Neural progenitor cell (in vitro differentiated cells): ENCODE results near the gene CCL3. TPM values are rescaled to one million over a fixed set of nuclear protein-coding genes. Genes with fewer than 3 reads are reported as not detected.

Experiments used
- DNase-seq: peaks from one replicate; pipeline ENCODE4 v3.0.0-alpha.2; 2016; ENCODE audit warnings: low spot score
- H2AFZ ChIP-seq: fragments of 200-600 bp; sonication (generic); replicated peaks from 2 replicates; pipeline ENCODE4 v1.6.1; 2016; ENCODE audit warnings: antibody characterized with exemption
- H3F3A ChIP-seq: fragments of 200-600 bp; sonication (generic); 2 replicates; pipeline ENCODE4 v1.6.1; 2016; ENCODE audit warnings: antibody characterized with exemption, low read depth
- H3K27ac ChIP-seq: fragments of 200-600 bp; sonication (generic); 2 replicates; pipeline ENCODE4 v1.5.1; 2016; ENCODE audit warnings: mild to moderate bottlenecking
- H3K27me3 ChIP-seq: fragments of 200-600 bp; sonication (generic); 2 replicates; pipeline ENCODE4 v1.6.1; 2016; ENCODE audit warnings: mild to moderate bottlenecking, moderate library complexity
- H3K36me3 ChIP-seq: fragments of 200-600 bp; sonication (generic); 2 replicates; pipeline ENCODE4 v1.5.1; 2016
- H3K4me1 ChIP-seq: fragments of 200-600 bp; sonication (generic); 2 replicates; pipeline ENCODE4 v1.6.1; 2016; ENCODE audit warnings: mixed run types
- H3K4me2 ChIP-seq: fragments of 200-600 bp; sonication (generic); 2 replicates; pipeline ENCODE4 v1.6.1; 2016
- H3K4me3 ChIP-seq: fragments of 200-600 bp; sonication (generic); 2 replicates; pipeline ENCODE4 v1.5.1; 2016
- H3K79me2 ChIP-seq: fragments of 200-600 bp; sonication (generic); 2 replicates; pipeline ENCODE4 v1.6.1; 2016; ENCODE audit warnings: low read depth
- H3K9ac ChIP-seq: fragments of 200-600 bp; sonication (generic); 2 replicates; pipeline ENCODE4 v1.6.1; 2016
- H3K9me3 ChIP-seq: fragments of 200-600 bp; sonication (generic); 2 replicates; pipeline ENCODE4 v1.5.1; 2016; ENCODE audit warnings: low read depth
- H4K20me1 ChIP-seq: fragments of 200-600 bp; sonication (generic); 2 replicates; pipeline ENCODE4 v1.6.1; 2016; ENCODE audit warnings: low read depth
- H3K27ac Mint-ChIP-seq: 3 replicates; pipeline ENCODE4 v1.8.0; 2021; ENCODE audit warnings: mixed read lengths
- H3K27me3 Mint-ChIP-seq: 2 replicates; pipeline ENCODE4 v1.8.0; 2022; ENCODE audit warnings: low read depth, mild to moderate bottlenecking, inconsistent platforms, moderate library complexity, mixed read lengths; ENCODE audit not compliant: insufficient read depth
- H3K36me3 Mint-ChIP-seq: 3 replicates; pipeline ENCODE4 v1.8.0; 2021; ENCODE audit warnings: mixed read lengths
- H3K4me1 Mint-ChIP-seq: 3 replicates; pipeline ENCODE4 v1.8.0; 2021; ENCODE audit warnings: mixed read lengths
- H3K4me3 Mint-ChIP-seq: 3 replicates; pipeline ENCODE4 v1.8.0; 2021; ENCODE audit warnings: mild to moderate bottlenecking, moderate library complexity, mixed read lengths
- H3K9me3 Mint-ChIP-seq: 3 replicates; pipeline ENCODE4 v1.8.0; 2020; ENCODE audit warnings: mixed read lengths
- EZH2 ChIP-seq: fragments of 200-600 bp; sonication (generic); IDR thresholded peaks from 2 replicates; pipeline ENCODE4 v1.6.1; 2017; ENCODE audit warnings: antibody characterized with exemption, mild to moderate bottlenecking, moderate library complexity
- EZH2phosphoT487 ChIP-seq: fragments of 200-600 bp; sonication (generic); IDR thresholded peaks from 2 replicates; pipeline ENCODE4 v1.6.1; 2017; ENCODE audit warnings: antibody characterized with exemption
- total RNA-seq: library from RNA; depleted of rRNA; stranded (reverse); fragments of >200 nt; gene quantifications from 2 replicates; pipeline ENCODE4 v1.2.3, GENCODE V29; 2015; ENCODE audit warnings: low replicate concordance
- TF ChIP-seq, protein P1 (sequence below): fragments of 200-600 bp; sonication (generic); IDR thresholded peaks from 2 replicates; pipeline ENCODE4 v1.5.1; 2017; ENCODE audit warnings: antibody characterized with exemption, mild to moderate bottlenecking

The CCL3 gene
- total RNA-seq, 1 donor from 2014 or later: not detected

DNA sequence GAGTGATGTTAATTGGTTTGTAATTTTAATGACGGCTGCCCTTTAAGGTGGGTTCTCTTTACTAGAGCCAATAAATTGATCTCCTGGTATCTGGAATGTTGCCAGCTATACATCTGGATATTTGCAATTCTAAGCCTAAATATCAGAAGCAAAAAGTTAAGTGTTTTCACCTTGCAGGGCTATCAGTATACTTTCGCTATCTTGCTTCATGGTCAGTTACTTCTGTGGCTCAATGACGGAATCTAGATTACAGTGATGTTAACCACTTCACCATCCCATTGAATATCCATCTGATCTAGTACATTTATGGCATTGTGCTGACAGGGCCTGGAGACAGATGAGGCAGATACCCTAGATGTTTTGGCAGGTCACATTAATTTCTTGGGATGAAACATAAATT lies 42.0 kb upstream of the CCL3 start:
- H3K4me3 ChIP-seq: no peak overlapping the region
- H2AFZ ChIP-seq: no peak overlapping the region
- H3K9me3 ChIP-seq: no peaks in the 10 kb centered on the region
- H3K27ac ChIP-seq: no peak overlapping the region
- no peak for DNase-seq
- no peak for TF ChIP-seq EZH2
- TF ChIP-seq EZH2phosphoT487: no peak
- TF ChIP-seq, protein P1, sequence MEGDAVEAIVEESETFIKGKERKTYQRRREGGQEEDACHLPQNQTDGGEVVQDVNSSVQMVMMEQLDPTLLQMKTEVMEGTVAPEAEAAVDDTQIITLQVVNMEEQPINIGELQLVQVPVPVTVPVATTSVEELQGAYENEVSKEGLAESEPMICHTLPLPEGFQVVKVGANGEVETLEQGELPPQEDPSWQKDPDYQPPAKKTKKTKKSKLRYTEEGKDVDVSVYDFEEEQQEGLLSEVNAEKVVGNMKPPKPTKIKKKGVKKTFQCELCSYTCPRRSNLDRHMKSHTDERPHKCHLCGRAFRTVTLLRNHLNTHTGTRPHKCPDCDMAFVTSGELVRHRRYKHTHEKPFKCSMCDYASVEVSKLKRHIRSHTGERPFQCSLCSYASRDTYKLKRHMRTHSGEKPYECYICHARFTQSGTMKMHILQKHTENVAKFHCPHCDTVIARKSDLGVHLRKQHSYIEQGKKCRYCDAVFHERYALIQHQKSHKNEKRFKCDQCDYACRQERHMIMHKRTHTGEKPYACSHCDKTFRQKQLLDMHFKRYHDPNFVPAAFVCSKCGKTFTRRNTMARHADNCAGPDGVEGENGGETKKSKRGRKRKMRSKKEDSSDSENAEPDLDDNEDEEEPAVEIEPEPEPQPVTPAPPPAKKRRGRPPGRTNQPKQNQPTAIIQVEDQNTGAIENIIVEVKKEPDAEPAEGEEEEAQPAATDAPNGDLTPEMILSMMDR: no peak
- no peaks in the 10 kb centered on the region for H3K27me3 ChIP-seq
- no peak overlapping the region for H3K9ac ChIP-seq
- no peak overlapping the region for H3K4me3 Mint-ChIP-seq
- H3K27me3 Mint-ChIP-seq: peaks cover 4% of the 10 kb centered on the region
- H3K4me1 Mint-ChIP-seq: peaks cover 7% of the 10 kb centered on the region
- H3K9me3 Mint-ChIP-seq: peaks cover 2% of the 10 kb centered on the region
- H3K4me2 ChIP-seq: no peak overlapping the region
- no peaks in the 10 kb centered on the region for H3K36me3 Mint-ChIP-seq
- no peaks in the 10 kb centered on the region for H4K20me1 ChIP-seq
- no peaks in the 10 kb centered on the region for H3K79me2 ChIP-seq
- H3K4me1 ChIP-seq: peaks cover 5% of the 10 kb centered on the region
- H3F3A ChIP-seq: no peaks in the 10 kb centered on the region
- no peak overlapping the region for H3K27ac Mint-ChIP-seq
- no peaks in the 10 kb centered on the region for H3K36me3 ChIP-seq

DNA sequence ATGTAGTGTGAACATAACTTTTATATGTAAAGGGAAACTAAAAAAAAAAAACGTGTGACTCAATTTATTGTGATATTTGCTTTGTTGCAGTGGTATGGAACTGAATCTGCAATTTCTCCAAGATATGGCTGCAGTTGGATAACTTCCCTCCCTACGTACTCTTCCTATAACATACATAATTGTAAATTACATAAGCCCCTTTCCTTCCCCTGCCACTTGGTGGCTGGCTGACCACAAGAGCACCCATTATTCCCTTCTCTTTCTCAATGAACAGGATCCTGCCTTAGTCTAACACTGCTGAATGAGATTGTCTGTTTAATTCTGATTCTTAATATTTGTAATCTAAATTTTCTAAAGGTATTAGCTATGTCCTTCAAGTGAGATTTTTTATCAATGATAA lies 41.5 kb upstream of the CCL3 start:
- TF ChIP-seq EZH2phosphoT487 (no peak), EZH2 (no peak)
- TF ChIP-seq, protein P1: no peak
- Histone ChIP-seq H3K27me3 (no peaks in the 10 kb centered on the region), H3K4me3 (no peak overlapping the region), H3F3A (no peaks in the 10 kb centered on the region), H3K36me3 (no peaks in the 10 kb centered on the region), H3K9ac (no peak overlapping the region), H2AFZ (no peak overlapping the region), H3K4me2 (no peak overlapping the region), H4K20me1 (no peaks in the 10 kb centered on the region), H3K4me1 (peaks cover 5% of the 10 kb centered on the region), H3K9me3 (no peaks in the 10 kb centered on the region), H3K27ac (no peak overlapping the region), H3K79me2 (no peaks in the 10 kb centered on the region)
- H3K27me3 Mint-ChIP-seq: peaks cover 5% of the 10 kb centered on the region
- H3K27ac Mint-ChIP-seq: no peak overlapping the region
- peaks cover 7% of the 10 kb centered on the region for H3K4me1 Mint-ChIP-seq
- peaks cover 5% of the 10 kb centered on the region for H3K9me3 Mint-ChIP-seq
- H3K4me3 Mint-ChIP-seq: no peak overlapping the region
- no peak for DNase-seq
- no peaks in the 10 kb centered on the region for H3K36me3 Mint-ChIP-seq

DNA sequence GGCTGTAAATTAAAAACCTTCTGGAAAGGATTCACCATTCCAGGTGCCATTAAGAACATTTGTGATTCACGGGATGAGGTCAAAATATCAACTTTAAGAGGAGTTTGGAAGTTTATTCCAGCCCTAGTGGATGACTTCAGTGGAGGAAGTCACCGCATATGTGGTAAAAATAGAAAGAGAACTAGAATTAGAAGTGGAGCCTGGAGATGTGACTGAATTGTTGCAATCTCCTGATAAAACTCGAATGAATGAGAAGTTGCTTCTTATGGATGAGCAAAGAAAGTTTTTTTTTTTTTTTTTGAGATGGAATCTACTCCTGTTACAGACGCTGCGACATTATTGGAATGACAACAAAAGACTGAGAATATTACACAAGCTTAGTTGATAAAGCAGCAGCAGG lies 40.4 kb upstream of the CCL3 start:
- DNase-seq: no peak
- H3K79me2 ChIP-seq: no peaks in the 10 kb centered on the region
- no peak overlapping the region for H3K4me3 Mint-ChIP-seq
- no peaks in the 10 kb centered on the region for H4K20me1 ChIP-seq
- peaks cover 5% of the 10 kb centered on the region for H3K4me1 ChIP-seq
- no peak overlapping the region for H2AFZ ChIP-seq
- no peaks in the 10 kb centered on the region for H3K9me3 ChIP-seq
- H3K4me2 ChIP-seq: no peak overlapping the region
- H3K4me1 Mint-ChIP-seq: peaks cover 7% of the 10 kb centered on the region
- peaks cover 12% of the 10 kb centered on the region for H3K9me3 Mint-ChIP-seq
- H3K27ac Mint-ChIP-seq: no peak overlapping the region
- no peaks in the 10 kb centered on the region for H3K27me3 ChIP-seq
- TF ChIP-seq, protein P1: no peak
- no peak for TF ChIP-seq EZH2phosphoT487
- TF ChIP-seq EZH2: no peak
- H3F3A ChIP-seq: no peaks in the 10 kb centered on the region
- no peak overlapping the region for H3K9ac ChIP-seq
- peaks cover 5% of the 10 kb centered on the region for H3K27me3 Mint-ChIP-seq
- no peaks in the 10 kb centered on the region for H3K36me3 ChIP-seq
- no peak overlapping the region for H3K27ac ChIP-seq
- no peaks in the 10 kb centered on the region for H3K36me3 Mint-ChIP-seq
- H3K4me3 ChIP-seq: no peak overlapping the region

DNA sequence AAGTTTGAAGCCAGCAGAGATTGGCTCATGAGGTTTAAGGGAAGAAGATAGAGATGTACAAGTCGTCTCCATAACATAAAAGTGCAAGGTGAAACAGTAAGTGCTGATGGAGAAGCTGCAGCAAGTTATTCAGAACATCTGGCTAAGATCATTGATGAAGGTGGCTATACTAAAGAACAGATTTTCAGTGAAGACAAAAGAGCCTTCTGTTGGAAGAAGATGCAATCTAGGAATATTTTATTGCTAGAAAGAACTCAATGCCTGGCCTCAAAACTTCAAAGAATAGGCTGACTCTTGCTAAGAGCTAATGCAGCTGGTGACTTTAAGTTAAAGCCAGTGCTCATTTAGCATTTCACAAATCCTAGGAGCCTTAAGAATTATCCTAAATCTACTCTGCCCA lies 39.7 kb upstream of the CCL3 start:
- TF ChIP-seq EZH2phosphoT487 (no peak), EZH2 (no peak)
- TF ChIP-seq, protein P1: no peak
- Histone ChIP-seq H3K4me1 (peaks cover 5% of the 10 kb centered on the region), H3K79me2 (no peaks in the 10 kb centered on the region), H3K27me3 (no peaks in the 10 kb centered on the region), H3K36me3 (no peaks in the 10 kb centered on the region), H3K9me3 (no peaks in the 10 kb centered on the region), H2AFZ (no peak overlapping the region), H3K27ac (no peak overlapping the region), H3F3A (no peaks in the 10 kb centered on the region), H4K20me1 (no peaks in the 10 kb centered on the region), H3K4me2 (no peak overlapping the region), H3K9ac (no peak overlapping the region), H3K4me3 (no peak overlapping the region)
- Mint-ChIP-seq H3K4me1 (peaks cover 7% of the 10 kb centered on the region), H3K27ac (no peak overlapping the region), H3K9me3 (peaks cover 12% of the 10 kb centered on the region), H3K36me3 (no peaks in the 10 kb centered on the region), H3K27me3 (peaks cover 5% of the 10 kb centered on the region), H3K4me3 (no peak overlapping the region)
- no peak for DNase-seq
